ENCODE data around the gene AIG1. TPM values are rescaled to one million over a fixed set of nuclear protein-coding genes. Genes with fewer than 3 reads are reported as not detected.

AIG1 gene
- polyA plus RNA-seq, 1 donor from 2014 or later = 23.2 TPM

DNA sequence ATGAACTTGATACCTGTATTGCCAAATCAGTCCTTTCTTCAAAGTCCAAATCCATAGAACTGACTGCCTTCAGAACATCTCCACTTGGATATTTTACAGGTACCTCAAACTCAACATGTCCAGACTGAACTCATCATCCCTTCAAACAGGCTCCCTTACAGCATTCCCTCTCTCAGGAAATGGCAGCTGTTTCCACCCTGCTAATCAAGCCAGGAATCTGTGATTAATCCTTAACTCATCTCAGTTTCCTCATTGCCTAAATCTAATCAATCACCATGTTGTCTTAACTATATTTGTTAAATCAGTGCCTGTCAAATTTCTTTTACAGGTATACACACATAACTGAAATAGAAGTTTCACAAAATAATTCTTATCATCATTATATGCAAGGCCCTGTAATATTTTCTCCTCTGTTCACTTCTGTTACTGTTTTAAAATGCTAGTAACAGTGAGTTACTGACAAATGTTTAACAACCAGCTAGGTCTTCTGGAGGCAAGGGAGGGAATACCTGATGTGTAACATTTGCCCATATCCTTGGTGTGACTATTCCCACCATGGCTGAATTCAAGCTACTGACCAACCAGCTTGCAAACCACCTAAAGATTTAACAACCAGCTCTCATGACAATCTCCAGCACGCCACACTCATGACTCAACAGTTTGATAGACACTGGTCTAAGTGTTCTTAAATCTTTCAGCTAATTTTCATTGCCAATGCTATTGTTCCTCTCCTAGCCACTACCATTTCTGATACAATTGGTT is 264.9 kb downstream of the AIG1 start:
- H3K36me3 ChIP-seq (ENCODE audit: insufficient read depth, low read length) = no peaks in the 10 kb centered on the region
- no peaks in the 10 kb centered on the region for H3K9me2 ChIP-seq (ENCODE audit: insufficient read depth, low read length)
- H3K9me3 ChIP-seq (ENCODE audit: low read length) = no peaks in the 10 kb centered on the region
- H3K4me2 ChIP-seq (ENCODE audit: low read length) = no peak overlapping the region
- no peaks in the 10 kb centered on the region for H4K20me1 ChIP-seq (ENCODE audit: insufficient read depth)
- no peak overlapping the region for H3K27ac ChIP-seq (ENCODE audit: low read length)
- H3F3A ChIP-seq (ENCODE audit: insufficient read depth, low read length, poor library complexity, severe bottlenecking) = no peaks in the 10 kb centered on the region
- H3K27me3 ChIP-seq (ENCODE audit: insufficient read depth, low read depth, low read length) = no peaks in the 10 kb centered on the region
- H3K4me3 ChIP-seq (ENCODE audit: low read length) = no peak overlapping the region
- H2AFZ ChIP-seq (ENCODE audit: low read depth, low read length) = no peak overlapping the region
- no peaks in the 10 kb centered on the region for H3K79me2 ChIP-seq (replicated peaks; ENCODE audit: insufficient read depth, low read length)
- TF ChIP-seq, protein P1, sequence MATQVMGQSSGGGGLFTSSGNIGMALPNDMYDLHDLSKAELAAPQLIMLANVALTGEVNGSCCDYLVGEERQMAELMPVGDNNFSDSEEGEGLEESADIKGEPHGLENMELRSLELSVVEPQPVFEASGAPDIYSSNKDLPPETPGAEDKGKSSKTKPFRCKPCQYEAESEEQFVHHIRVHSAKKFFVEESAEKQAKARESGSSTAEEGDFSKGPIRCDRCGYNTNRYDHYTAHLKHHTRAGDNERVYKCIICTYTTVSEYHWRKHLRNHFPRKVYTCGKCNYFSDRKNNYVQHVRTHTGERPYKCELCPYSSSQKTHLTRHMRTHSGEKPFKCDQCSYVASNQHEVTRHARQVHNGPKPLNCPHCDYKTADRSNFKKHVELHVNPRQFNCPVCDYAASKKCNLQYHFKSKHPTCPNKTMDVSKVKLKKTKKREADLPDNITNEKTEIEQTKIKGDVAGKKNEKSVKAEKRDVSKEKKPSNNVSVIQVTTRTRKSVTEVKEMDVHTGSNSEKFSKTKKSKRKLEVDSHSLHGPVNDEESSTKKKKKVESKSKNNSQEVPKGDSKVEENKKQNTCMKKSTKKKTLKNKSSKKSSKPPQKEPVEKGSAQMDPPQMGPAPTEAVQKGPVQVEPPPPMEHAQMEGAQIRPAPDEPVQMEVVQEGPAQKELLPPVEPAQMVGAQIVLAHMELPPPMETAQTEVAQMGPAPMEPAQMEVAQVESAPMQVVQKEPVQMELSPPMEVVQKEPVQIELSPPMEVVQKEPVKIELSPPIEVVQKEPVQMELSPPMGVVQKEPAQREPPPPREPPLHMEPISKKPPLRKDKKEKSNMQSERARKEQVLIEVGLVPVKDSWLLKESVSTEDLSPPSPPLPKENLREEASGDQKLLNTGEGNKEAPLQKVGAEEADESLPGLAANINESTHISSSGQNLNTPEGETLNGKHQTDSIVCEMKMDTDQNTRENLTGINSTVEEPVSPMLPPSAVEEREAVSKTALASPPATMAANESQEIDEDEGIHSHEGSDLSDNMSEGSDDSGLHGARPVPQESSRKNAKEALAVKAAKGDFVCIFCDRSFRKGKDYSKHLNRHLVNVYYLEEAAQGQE (IDR thresholded peaks at IDR 0.05; ENCODE audit: borderline replicate concordance) = no peak
- no peak for TF ChIP-seq POLR2AphosphoS5 (IDR thresholded peaks at IDR 0.05)
- TF ChIP-seq EZH2 (IDR thresholded peaks at IDR 0.05; ENCODE audit: borderline replicate concordance, insufficient read depth, low read length, poor library complexity, severe bottlenecking) = no peak
- TF ChIP-seq MXI1 (conservative IDR thresholded peaks at IDR 0.05; ENCODE audit: poor library complexity, severe bottlenecking) = no peak
- TF ChIP-seq RAD21 (conservative IDR thresholded peaks at IDR 0.05) = no peak
- no peak for TF ChIP-seq EP300 (conservative IDR thresholded peaks at IDR 0.05; ENCODE audit: poor library complexity, severe bottlenecking)
- TF ChIP-seq, protein P2, sequence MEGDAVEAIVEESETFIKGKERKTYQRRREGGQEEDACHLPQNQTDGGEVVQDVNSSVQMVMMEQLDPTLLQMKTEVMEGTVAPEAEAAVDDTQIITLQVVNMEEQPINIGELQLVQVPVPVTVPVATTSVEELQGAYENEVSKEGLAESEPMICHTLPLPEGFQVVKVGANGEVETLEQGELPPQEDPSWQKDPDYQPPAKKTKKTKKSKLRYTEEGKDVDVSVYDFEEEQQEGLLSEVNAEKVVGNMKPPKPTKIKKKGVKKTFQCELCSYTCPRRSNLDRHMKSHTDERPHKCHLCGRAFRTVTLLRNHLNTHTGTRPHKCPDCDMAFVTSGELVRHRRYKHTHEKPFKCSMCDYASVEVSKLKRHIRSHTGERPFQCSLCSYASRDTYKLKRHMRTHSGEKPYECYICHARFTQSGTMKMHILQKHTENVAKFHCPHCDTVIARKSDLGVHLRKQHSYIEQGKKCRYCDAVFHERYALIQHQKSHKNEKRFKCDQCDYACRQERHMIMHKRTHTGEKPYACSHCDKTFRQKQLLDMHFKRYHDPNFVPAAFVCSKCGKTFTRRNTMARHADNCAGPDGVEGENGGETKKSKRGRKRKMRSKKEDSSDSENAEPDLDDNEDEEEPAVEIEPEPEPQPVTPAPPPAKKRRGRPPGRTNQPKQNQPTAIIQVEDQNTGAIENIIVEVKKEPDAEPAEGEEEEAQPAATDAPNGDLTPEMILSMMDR (IDR thresholded peaks at IDR 0.05; ENCODE audit: poor library complexity, severe bottlenecking) = no peak
- no peak for TF ChIP-seq SMC3 (conservative IDR thresholded peaks at IDR 0.05; ENCODE audit: poor library complexity)
- TF ChIP-seq TAF1 (IDR thresholded peaks at IDR 0.05; ENCODE audit: low read depth) = no peak
- H3K9ac ChIP-seq (ENCODE audit: low read length) = no peak overlapping the region

DNA sequence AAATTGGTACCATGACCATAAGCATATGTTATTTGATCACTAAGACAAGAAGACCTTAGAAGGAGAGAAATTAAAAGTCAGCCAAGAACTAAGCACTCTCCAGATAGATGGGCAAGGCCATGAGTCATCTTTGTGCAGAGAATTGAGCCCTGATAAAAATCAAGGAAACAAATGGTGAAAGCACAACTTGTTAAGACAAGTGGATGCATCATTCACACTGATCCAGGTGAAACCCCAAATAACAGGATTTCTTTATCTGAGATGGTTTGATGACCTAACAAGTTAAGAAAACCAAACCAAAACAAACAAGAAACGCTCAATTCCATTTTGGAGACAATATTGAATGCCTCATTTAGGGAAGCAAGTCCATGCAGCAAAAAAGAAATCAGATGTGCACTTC is 268.2 kb downstream of the AIG1 start:
- Histone ChIP-seq H2AFZ (ENCODE audit: low read depth, low read length) (no peak overlapping the region), H4K20me1 (ENCODE audit: insufficient read depth) (no peaks in the 10 kb centered on the region), H3K4me3 (ENCODE audit: low read length) (no peak overlapping the region), H3K9me3 (ENCODE audit: low read length) (no peaks in the 10 kb centered on the region), H3F3A (ENCODE audit: insufficient read depth, low read length, poor library complexity, severe bottlenecking) (no peaks in the 10 kb centered on the region), H3K27ac (ENCODE audit: low read length) (no peak overlapping the region), H3K36me3 (ENCODE audit: insufficient read depth, low read length) (no peaks in the 10 kb centered on the region), H3K9ac (ENCODE audit: low read length) (no peak overlapping the region), H3K4me2 (ENCODE audit: low read length) (no peak overlapping the region), H3K79me2 (replicated peaks; ENCODE audit: insufficient read depth, low read length) (no peaks in the 10 kb centered on the region), H3K27me3 (ENCODE audit: insufficient read depth, low read depth, low read length) (no peaks in the 10 kb centered on the region), H3K9me2 (ENCODE audit: insufficient read depth, low read length) (no peaks in the 10 kb centered on the region)
- TF ChIP-seq EP300 (conservative IDR thresholded peaks at IDR 0.05; ENCODE audit: poor library complexity, severe bottlenecking) (no peak), RAD21 (conservative IDR thresholded peaks at IDR 0.05) (no peak), SMC3 (conservative IDR thresholded peaks at IDR 0.05; ENCODE audit: poor library complexity) (no peak), EZH2 (IDR thresholded peaks at IDR 0.05; ENCODE audit: borderline replicate concordance, insufficient read depth, low read length, poor library complexity, severe bottlenecking) (no peak), MXI1 (conservative IDR thresholded peaks at IDR 0.05; ENCODE audit: poor library complexity, severe bottlenecking) (no peak), TAF1 (IDR thresholded peaks at IDR 0.05; ENCODE audit: low read depth) (no peak), POLR2AphosphoS5 (IDR thresholded peaks at IDR 0.05) (no peak)
- TF ChIP-seq, protein P2 (IDR thresholded peaks at IDR 0.05; ENCODE audit: poor library complexity, severe bottlenecking) = no peak
- TF ChIP-seq, protein P1 (IDR thresholded peaks at IDR 0.05; ENCODE audit: borderline replicate concordance) = no peak
